Right atrium auricular region (tissue), 2 donors: ENCODE results near the gene EXOC3. TPM values are rescaled to one million over a fixed set of nuclear protein-coding genes. Genes with fewer than 3 reads are reported as not detected.
"Not testable (repeated sequence)": the region's sequence is repeated elsewhere in the genome, so short reads cannot be mapped to it uniquely, and the experiment has no call there.

ENCODE experiments used
- DNase-seq: peaks from one replicate; pipeline ENCODE4 v3.0.0-alpha.2; 2019; ENCODE audit warnings: low spot score
- H3K27ac ChIP-seq, 2 donors: fragments of 200-600 bp; sonication (generic); 1 replicate in 1 of 2; 2 replicates in 1 of 2; pipeline ENCODE4 v1.5.1; 2016 to 2019
- H3K27me3 ChIP-seq, 2 donors: fragments of 200-600 bp; sonication (generic); one replicate each; pipeline versions ENCODE4 v1.5.1 to v1.6.0; 2017 to 2019
- H3K36me3 ChIP-seq: fragments of 200-600 bp; sonication (generic); one replicate; pipeline ENCODE4 v1.5.1; 2016
- H3K4me1 ChIP-seq, 2 donors: fragments of 200-600 bp; sonication (generic); one replicate each; pipeline versions ENCODE4 v1.5.1 to v1.6.0; 2017 to 2019
- H3K4me3 ChIP-seq, 2 donors: fragments of 200-600 bp; sonication (generic); 1 replicate in 1 of 2; 2 replicates in 1 of 2; pipeline ENCODE4 v1.5.1; 2017 to 2019; ENCODE audit warnings: mild to moderate bottlenecking in 1 of 2, moderate library complexity in 1 of 2
- H3K9me3 ChIP-seq, 2 donors: fragments of 200-600 bp; sonication (generic); one replicate each; pipeline ENCODE4 v1.5.1; 2019
- total RNA-seq, 2 donors: library from RNA; depleted of rRNA; stranded (reverse); fragments of >200 nt; gene quantifications; one replicate each; pipeline ENCODE4 v1.1.0, GENCODE V29; 2016
- TF ChIP-seq, protein P1 (sequence below), 2 donors: fragments of 200-600 bp; sonication (generic); IDR thresholded peaks; one replicate each; pipeline ENCODE4 v1.5.1; 2019; ENCODE audit warnings: antibody characterized with exemption in 2 of 2

The EXOC3 gene
- total RNA-seq, 2 donors from 2014 or later = 34.7 to 40.7 TPM

DNA sequence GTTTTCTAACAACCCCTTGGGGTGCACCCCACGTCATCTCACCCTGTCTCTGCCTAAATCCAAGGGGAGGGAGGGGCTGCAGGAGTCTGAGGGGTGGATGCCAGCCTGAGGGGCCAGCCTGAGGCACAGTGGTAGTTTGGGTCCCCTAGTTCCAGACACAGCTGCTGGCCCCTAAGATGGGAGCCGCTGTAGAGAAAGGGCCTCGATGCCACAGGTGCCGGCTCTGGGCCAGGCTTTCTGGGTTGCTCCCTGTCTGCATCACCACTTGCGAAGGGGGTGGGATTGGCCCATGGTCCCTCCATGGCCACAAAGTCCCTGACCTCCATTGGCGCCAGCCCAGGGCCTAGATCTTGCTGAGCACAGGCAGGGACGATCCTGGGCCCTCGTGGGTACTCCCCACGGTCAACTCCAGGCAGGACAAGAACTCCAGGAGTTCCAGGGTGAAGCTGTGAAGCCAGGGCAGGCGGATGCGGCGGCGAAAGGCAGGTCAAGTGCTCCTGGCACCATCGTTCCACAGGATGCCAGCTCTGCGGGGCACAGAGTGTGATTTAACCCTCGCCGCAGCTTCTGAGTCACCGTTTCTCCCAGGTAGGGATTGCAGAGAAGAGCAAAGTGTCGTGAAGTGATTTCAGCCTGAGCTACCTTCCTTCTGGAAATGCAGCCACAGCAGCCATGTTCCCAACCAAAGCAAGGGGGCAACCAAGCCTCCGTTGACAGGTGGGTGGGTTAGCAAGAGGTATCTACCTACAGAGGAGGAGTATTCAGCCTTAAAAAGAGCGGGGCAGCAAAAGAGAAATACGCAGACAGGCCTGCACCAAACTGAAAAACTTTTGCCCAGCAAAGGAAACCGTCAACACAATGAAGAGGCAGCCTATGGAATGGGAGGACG lies 41.6 kb upstream of the EXOC3 start:
- Histone ChIP-seq H3K9me3 (no peaks in the 10 kb centered on the region), H3K4me3 (no peak overlapping the region), H3K36me3 (no peaks in the 10 kb centered on the region), H3K27me3 (no peaks in the 10 kb centered on the region), H3K4me1 (peaks cover 0 to 14% of the 10 kb centered on the region in 2 donors), H3K27ac (no peak overlapping the region)
- DNase-seq = peak; percentile 55
- TF ChIP-seq, protein P1, sequence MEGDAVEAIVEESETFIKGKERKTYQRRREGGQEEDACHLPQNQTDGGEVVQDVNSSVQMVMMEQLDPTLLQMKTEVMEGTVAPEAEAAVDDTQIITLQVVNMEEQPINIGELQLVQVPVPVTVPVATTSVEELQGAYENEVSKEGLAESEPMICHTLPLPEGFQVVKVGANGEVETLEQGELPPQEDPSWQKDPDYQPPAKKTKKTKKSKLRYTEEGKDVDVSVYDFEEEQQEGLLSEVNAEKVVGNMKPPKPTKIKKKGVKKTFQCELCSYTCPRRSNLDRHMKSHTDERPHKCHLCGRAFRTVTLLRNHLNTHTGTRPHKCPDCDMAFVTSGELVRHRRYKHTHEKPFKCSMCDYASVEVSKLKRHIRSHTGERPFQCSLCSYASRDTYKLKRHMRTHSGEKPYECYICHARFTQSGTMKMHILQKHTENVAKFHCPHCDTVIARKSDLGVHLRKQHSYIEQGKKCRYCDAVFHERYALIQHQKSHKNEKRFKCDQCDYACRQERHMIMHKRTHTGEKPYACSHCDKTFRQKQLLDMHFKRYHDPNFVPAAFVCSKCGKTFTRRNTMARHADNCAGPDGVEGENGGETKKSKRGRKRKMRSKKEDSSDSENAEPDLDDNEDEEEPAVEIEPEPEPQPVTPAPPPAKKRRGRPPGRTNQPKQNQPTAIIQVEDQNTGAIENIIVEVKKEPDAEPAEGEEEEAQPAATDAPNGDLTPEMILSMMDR (IDR thresholded peaks at IDR 0.05) = no peak

DNA sequence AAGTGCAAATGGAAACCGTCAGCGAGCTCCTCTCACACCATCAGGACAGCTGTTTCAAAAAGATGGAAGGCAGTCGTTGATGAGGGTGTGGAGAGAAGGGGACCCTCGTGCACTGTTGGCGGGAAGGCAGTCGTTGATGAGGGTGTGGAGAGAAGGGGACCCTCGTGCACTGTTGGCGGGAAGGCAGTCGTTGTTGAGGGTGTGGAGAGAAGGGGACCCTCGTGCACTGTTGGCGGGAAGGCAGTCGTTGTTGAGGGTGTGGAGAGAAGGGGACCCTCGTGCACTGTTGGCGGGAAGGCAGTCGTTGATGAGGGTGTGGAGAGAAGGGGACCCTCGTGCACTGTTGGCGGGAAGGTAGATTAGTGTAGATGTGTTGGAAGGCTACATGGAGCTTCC lies 40.8 kb upstream of the EXOC3 start:
- not testable (repeated sequence) for H3K9me3 ChIP-seq, H3K36me3 ChIP-seq, H3K4me3 ChIP-seq, H3K27ac ChIP-seq, DNase-seq, H3K27me3 ChIP-seq
- peaks cover 0 to 14% of the 10 kb centered on the region in 2 donors for H3K4me1 ChIP-seq

DNA sequence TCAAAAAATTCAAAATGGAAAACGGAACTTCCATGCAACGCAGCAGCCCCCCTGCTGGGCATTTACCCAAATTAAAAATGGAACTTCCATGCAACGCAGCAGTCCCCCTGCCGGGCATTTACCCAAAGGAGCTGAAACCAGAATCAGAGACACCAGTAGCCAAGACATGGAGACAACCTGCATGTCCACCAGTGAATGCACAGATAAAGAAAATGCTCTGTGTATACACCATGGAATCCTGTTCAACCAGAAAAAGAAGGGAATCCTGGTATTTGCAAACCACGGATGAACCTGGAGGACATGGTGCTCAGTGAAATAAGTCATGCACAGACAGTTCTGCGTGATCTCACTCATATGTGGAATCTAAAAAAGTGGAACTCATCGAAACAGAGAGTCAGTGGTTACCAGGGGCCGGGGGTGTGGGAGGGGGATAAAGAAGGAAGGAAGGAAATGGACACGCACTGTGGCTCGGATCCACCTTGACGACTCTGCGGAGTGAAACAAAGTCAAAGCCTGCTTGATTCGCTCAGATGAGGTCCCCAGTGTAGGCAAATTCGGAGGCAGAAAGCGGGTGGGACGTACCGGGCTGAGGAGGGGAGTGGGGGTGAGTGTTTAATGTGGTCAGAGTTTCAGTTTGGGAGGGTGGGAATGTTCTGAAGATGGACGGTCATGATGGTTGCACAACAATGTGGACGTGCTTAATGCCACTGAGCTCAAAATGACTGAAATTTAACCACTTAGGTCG lies 40.2 kb upstream of the EXOC3 start:
- DNase-seq = peak; percentile 53
- no peak overlapping the region for H3K27ac ChIP-seq
- H3K36me3 ChIP-seq = no peaks in the 10 kb centered on the region
- H3K4me1 ChIP-seq = peaks cover 0 to 14% of the 10 kb centered on the region in 2 donors
- TF ChIP-seq, protein P1 (IDR thresholded peaks at IDR 0.05) = no peak
- no peaks in the 10 kb centered on the region for H3K27me3 ChIP-seq
- no peaks in the 10 kb centered on the region for H3K9me3 ChIP-seq
- H3K4me3 ChIP-seq = peak overlapping the region in 1 of 2 donors; percentile 7

DNA sequence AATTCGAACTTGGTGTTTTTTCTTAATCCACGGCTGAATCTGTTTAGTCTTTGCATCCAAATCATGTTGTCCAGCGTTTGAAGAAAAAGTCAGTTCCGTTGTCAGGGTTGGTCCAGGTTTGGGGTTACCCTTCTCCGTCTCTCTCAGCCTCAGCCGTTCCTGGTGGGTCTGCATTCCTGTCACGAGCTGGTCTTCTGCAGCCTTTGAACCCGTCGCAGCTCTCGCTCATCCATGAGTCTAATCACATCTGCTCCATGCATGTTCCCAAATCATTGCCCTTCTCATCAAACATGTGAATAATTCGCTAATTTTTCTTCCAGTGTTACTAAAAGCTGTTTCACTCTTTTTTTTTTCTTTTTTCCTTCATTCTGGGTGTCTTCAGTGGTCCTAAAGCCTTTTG lies 39.0 kb upstream of the EXOC3 start:
- no peak overlapping the region for H3K4me3 ChIP-seq
- DNase-seq = peak; percentile 57
- no peak overlapping the region for H3K27ac ChIP-seq
- TF ChIP-seq, protein P1 (IDR thresholded peaks at IDR 0.05) = no peak
- H3K4me1 ChIP-seq = peaks cover 0 to 14% of the 10 kb centered on the region in 2 donors
- no peaks in the 10 kb centered on the region for H3K27me3 ChIP-seq
- H3K9me3 ChIP-seq = no peaks in the 10 kb centered on the region
- no peaks in the 10 kb centered on the region for H3K36me3 ChIP-seq

DNA sequence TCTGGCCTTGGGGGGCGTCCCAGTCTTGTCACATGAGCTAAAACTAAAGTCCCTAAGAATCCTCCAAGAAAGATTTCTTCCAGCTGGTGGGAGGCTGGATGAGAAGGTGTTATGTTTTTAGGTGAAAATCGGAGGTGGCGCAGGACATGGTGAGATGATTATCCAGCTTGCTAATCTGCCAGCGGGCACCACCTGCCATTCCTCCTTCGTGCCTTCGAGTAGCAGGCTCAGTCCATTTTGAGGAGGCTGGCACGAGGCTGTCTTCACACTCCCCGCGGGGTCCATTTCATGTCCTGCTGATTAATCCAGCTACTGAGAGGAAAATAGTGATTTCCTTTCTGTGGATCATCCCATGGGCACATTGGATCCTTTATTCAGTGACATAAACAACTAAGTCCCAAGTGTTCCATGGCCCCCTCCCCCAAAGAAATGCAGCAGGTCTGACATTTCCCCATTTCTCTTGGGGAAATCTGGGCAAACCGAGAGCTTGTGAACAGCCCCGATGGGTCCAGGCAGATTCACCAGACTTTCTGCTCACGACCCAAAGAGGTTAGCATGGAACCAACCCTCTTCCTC lies 38.2 kb upstream of the EXOC3 start:
- Histone ChIP-seq H3K27ac (no peak overlapping the region), H3K27me3 (no peaks in the 10 kb centered on the region), H3K4me3 (no peak overlapping the region), H3K9me3 (no peaks in the 10 kb centered on the region), H3K4me1 (peaks cover 0 to 10% of the 10 kb centered on the region in 2 donors), H3K36me3 (no peaks in the 10 kb centered on the region)
- DNase-seq = peak; percentile 51
- TF ChIP-seq, protein P1 (IDR thresholded peaks at IDR 0.05) = no peak

DNA sequence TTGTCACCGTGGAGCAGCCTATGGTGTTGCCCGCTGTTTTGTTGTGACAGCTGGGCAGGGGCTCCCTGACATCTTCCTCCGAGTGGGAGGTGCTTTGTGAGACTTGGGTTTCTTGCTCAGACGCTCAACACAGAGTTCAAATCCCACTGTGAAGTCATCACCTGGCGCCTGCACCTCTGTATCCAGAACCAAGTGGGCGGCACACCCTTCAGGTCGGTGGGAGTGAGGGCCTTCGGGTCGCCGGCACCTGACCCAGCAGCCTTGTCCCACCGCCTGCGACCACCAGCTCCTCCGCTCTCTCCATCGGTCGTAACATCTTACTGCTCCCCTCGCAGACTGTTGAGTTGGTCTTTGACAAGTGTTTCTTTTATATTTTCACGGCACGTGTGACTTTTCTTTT lies 37.6 kb upstream of the EXOC3 start:
- TF ChIP-seq, protein P1 (IDR thresholded peaks at IDR 0.05) = no peak
- H3K4me3 ChIP-seq = no peak overlapping the region
- no peak for DNase-seq

More for the DNA sequence above, 37.6 kb upstream of the EXOC3 start:
- no peaks in the 10 kb centered on the region for H3K9me3 ChIP-seq
- no peak overlapping the region for H3K27ac ChIP-seq
- no peaks in the 10 kb centered on the region for H3K36me3 ChIP-seq
- peaks cover 0 to 3% of the 10 kb centered on the region in 2 donors for H3K4me1 ChIP-seq
- H3K27me3 ChIP-seq = no peaks in the 10 kb centered on the region
